Spleen (tissue), 11 donors: ENCODE results near the gene ULBP2. TPM values are rescaled to one million over a fixed set of nuclear protein-coding genes. Genes with fewer than 3 reads are reported as not detected.

ENCODE experiments used
- DNase-seq: peaks from one replicate; pipeline ENCODE4 v3.0.0-alpha.2; 2020
- H3K27ac ChIP-seq, 8 donors: fragments of 200-600 bp; sonication (generic) in 7 of 8; 1 replicate in 4 of 8; 2 replicates in 4 of 8; pipeline versions ENCODE4 v1.5.0 to v1.8.0; 2016 to 2021; ENCODE audit warnings: inconsistent platforms in 4 of 8, mild to moderate bottlenecking in 4 of 8, moderate library complexity in 1 of 8
- H3K27me3 ChIP-seq, 7 donors: fragments of 200-600 bp; sonication (generic) in 6 of 7; replicated peaks in 1 of 7; 1 replicate in 4 of 7; 2 replicates in 3 of 7; pipeline versions ENCODE4 v1.5.0 to v1.8.0; 2016 to 2021; ENCODE audit warnings: inconsistent platforms in 3 of 7, mild to moderate bottlenecking in 1 of 7
- H3K36me3 ChIP-seq, 6 donors: fragments of 200-600 bp; sonication (generic) in 5 of 6; 1 replicate in 4 of 6; 2 replicates in 2 of 6; pipeline versions ENCODE4 v1.5.0 to v1.8.0; 2016 to 2021; ENCODE audit warnings: inconsistent platforms in 2 of 6
- H3K4me1 ChIP-seq, 6 donors: fragments of 200-600 bp; sonication (generic) in 5 of 6; 1 replicate in 3 of 6; 2 replicates in 3 of 6; pipeline versions ENCODE4 v1.5.0 to v1.8.0; 2016 to 2021; ENCODE audit warnings: inconsistent platforms in 3 of 6
- H3K4me3 ChIP-seq, 8 donors: fragments of 200-600 bp; sonication (generic) in 7 of 8; 1 replicate in 4 of 8; 2 replicates in 4 of 8; pipeline versions ENCODE4 v1.5.0 to v1.8.0; 2016 to 2021; ENCODE audit warnings: inconsistent platforms in 4 of 8, mild to moderate bottlenecking in 4 of 8, moderate library complexity in 2 of 8
- H3K9me3 ChIP-seq, 8 donors: fragments of 200-600 bp; sonication (generic) in 7 of 8; 1 replicate in 4 of 8; 2 replicates in 4 of 8; pipeline versions ENCODE4 v1.5.0 to v1.8.0; 2016 to 2021; ENCODE audit warnings: inconsistent platforms in 4 of 8
- POLR2A ChIP-seq, 3 donors: fragments of 450-650 bp; IDR thresholded peaks; one replicate each; pipeline ENCODE4 v1.5.1; 2017; ENCODE audit warnings: antibody characterized with exemption in 3 of 3, mild to moderate bottlenecking in 1 of 3
- POLR2AphosphoS5 ChIP-seq, 3 donors: sonication (generic); formaldehyde crosslinking; IDR thresholded peaks; one replicate each; pipeline ENCODE4 v1.5.1; 2017; ENCODE audit warnings: antibody characterized with exemption in 3 of 3
- WGBS, 5 donors: extraction: QIAGEN DNeasy Blood & Tissue Kit in 3 of 5; methylation state at CpG; one replicate each; pipeline versions ENCODE4 v1.1.5 to v1.1.7; 2013 to 2018; 5-methylcytosine and 5-hydroxymethylcytosine counted together
- intact Hi-C: fragments of 100-400 bp; cut with DNase I; formaldehyde crosslinking; loops from one replicate; pipeline ENCODE4 v1.15.0; 2023; ENCODE audit warnings: low total_unique reads
- polyA plus RNA-seq, 3 donors: library from polyadenylated mRNA; stranded (reverse); fragments of 200-250 nt; gene quantifications; one replicate each; pipeline ENCODE4 v1.2.1, GENCODE V29; 2013
- total RNA-seq, 7 donors: library from RNA; depleted of rRNA in 3 of 7; stranded (reverse); fragments of >200 nt in 3 of 7; fragmentation: NEBNext Ultra II Directional in 4 of 7; extraction: Animal tissue kit (Norgen Biotek cat#: 25700) in 4 of 7; gene quantifications; one replicate each; pipeline versions ENCODE4 v1.1.0 to v1.2.1, GENCODE V29; 2016 to 2021
- TF ChIP-seq, protein P1 (sequence below), 11 experiments: fragments of 200-600 bp in 7 of 11; fragments of 450-650 bp in 4 of 11; sonication (generic) in 4 of 11; IDR thresholded peaks in 8 of 11; conservative IDR thresholded peaks in 3 of 11; 1 replicate in 7 of 11; 2 replicates in 4 of 11; pipeline versions ENCODE4 v1.4.0 to v1.8.0; 2016 to 2021; ENCODE audit warnings: antibody characterized with exemption in 11 of 11, inconsistent platforms in 4 of 11, mild to moderate bottlenecking in 1 of 11
- donor health status: healthy with polysubstance abuse.
- donor health status: DM: no; HTN: no; CAD: no; lungs with moderate emphysema.
- donor health status: DM: no; HTN: no; CAD: no.
- donor health status: Bipolar disorder and iron deficiency.
- donor health status: healthy.
- donor health status: DM: no; HTN: no; CAD: no.
- donor health status: DM: yes; HTN: yes; CAD: no.

The ULBP2 gene
- total and polyA plus RNA-seq, 10 donors, result 0.10 to 0.30 (median 0.20) TPM; not detected in 7

DNA sequence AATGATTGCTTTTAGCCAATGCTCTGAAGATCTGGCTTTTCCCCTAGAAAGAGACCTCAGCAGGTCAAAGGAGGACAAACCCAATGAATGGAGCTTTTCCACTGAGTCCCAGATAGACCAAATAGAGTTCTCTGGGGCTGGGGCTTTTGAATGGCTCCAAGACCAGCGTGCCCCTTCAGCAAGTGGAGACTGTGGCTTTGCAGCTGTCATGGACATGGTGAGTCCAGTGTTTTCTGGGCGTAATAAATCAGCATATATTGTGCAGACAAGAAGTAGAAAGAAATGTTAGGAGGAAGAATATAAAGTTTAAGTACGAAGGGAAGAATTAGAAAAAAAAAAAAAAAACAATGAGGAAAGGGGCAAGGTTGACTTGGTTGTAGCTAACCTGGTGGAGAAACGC lies 50.0 kb downstream of the ULBP2 start:
- H3K9me3 ChIP-seq, result peaks cover 0 to 25% (median 9%) of the 10 kb centered on the region in 8 donors
- WGBS, 5 donors, result 37 to 54% (median 47%) methylated on average over 4 of the region's 4 CpGs
- DNase-seq, result no peak
- H3K4me1 ChIP-seq, result peaks cover 15 to 27% (median 26%) of the 10 kb centered on the region in 6 donors
- TF ChIP-seq, protein P1, sequence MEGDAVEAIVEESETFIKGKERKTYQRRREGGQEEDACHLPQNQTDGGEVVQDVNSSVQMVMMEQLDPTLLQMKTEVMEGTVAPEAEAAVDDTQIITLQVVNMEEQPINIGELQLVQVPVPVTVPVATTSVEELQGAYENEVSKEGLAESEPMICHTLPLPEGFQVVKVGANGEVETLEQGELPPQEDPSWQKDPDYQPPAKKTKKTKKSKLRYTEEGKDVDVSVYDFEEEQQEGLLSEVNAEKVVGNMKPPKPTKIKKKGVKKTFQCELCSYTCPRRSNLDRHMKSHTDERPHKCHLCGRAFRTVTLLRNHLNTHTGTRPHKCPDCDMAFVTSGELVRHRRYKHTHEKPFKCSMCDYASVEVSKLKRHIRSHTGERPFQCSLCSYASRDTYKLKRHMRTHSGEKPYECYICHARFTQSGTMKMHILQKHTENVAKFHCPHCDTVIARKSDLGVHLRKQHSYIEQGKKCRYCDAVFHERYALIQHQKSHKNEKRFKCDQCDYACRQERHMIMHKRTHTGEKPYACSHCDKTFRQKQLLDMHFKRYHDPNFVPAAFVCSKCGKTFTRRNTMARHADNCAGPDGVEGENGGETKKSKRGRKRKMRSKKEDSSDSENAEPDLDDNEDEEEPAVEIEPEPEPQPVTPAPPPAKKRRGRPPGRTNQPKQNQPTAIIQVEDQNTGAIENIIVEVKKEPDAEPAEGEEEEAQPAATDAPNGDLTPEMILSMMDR (IDR thresholded peaks at IDR 0.05 in 8 of 11, conservative IDR thresholded peaks at IDR 0.05 in 3 of 11), result no peak
- TF ChIP-seq POLR2AphosphoS5 (IDR thresholded peaks at IDR 0.05), result no peak
- TF ChIP-seq POLR2A (IDR thresholded peaks at IDR 0.05), result no peak
- no peak overlapping the region for H3K4me3 ChIP-seq
- H3K27me3 ChIP-seq, result peaks cover 19 to 100% (median 91%) of the 10 kb centered on the region in 7 donors
- intact Hi-C loops, result no loop called here
- H3K27ac ChIP-seq, result no peak overlapping the region
- no peaks in the 10 kb centered on the region for H3K36me3 ChIP-seq

DNA sequence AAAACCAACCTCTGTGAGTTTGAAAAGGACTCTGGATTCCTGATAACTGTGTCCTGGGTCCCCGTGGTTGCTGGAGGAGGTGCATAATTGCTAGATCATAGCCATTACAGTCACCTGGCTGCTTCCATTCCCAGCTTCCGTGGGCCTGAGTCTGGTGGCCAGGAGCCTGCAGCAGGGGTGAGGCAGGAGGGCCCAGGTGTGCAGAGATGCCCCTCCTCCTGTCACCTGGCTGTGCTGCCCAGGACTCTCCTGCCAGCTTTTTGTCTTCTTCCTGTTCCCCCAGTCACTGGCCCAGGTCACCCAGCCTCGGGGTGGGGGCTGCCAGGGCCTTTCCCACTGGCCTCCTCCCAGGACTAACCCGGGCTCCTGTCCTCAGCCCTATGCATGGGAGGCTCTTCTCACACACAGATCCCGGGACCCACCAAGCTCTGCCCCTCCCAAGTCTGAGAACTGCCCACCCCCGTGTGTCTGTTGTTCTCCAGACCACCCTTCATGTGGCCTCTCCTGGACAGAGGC lies 53.5 kb downstream of the ULBP2 start:
- Histone ChIP-seq H3K4me3 (no peak overlapping the region), H3K36me3 (no peaks in the 10 kb centered on the region), H3K27ac (no peak overlapping the region), H3K9me3 (no peaks in the 10 kb centered on the region), H3K27me3 (peaks cover 8 to 87% (median 57%) of the 10 kb centered on the region in 7 donors), H3K4me1 (peaks cover 10 to 16% (median 14%) of the 10 kb centered on the region in 6 donors)
- no peak for DNase-seq
- intact Hi-C loops, result no loop called here
- TF ChIP-seq, protein P1 (IDR thresholded peaks at IDR 0.05 in 8 of 11, conservative IDR thresholded peaks at IDR 0.05 in 3 of 11), result no peak
- TF ChIP-seq POLR2A (IDR thresholded peaks at IDR 0.05), result no peak
- no peak for TF ChIP-seq POLR2AphosphoS5 (IDR thresholded peaks at IDR 0.05)
- WGBS, 5 donors, result 76 to 88% (median 79%) methylated on average over 6 of the region's 6 CpGs

DNA sequence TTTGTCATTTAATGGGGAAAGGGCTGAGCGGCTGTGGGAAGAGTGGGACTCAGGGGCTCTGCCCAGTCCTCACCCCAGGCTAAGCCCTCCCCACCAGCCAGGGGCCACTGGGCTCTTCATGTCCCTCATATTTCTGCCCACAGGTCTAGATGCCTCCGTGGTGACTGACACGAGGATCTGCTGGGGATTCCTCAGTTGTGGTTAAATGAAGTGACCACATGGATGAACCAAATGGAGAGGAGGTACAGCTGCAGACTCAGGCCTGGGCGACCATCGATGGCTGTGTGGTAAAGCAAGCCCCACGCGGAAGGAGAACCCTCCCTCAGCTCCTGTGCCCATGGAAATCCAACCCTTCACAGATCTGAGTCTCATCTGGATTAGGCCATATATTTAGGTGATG lies 54.2 kb downstream of the ULBP2 start:
- Histone ChIP-seq H3K27me3 (peaks cover 6 to 84% (median 50%) of the 10 kb centered on the region in 7 donors), H3K4me1 (peaks cover 5 to 9% (median 7%) of the 10 kb centered on the region in 6 donors), H3K9me3 (no peaks in the 10 kb centered on the region), H3K36me3 (no peaks in the 10 kb centered on the region), H3K4me3 (no peak overlapping the region), H3K27ac (no peak overlapping the region)
- WGBS, 5 donors, result 83 to 85% (median 85%) methylated on average over 7 of the region's 7 CpGs
- intact Hi-C loops, result no loop called here
- DNase-seq, result no peak
- no peak for TF ChIP-seq POLR2AphosphoS5 (IDR thresholded peaks at IDR 0.05)
- TF ChIP-seq POLR2A (IDR thresholded peaks at IDR 0.05), result no peak
- TF ChIP-seq, protein P1 (IDR thresholded peaks at IDR 0.05 in 8 of 11, conservative IDR thresholded peaks at IDR 0.05 in 3 of 11), result no peak

Other genes starting within 250 kb of the ULBP2 start
- gene LATS1, start 223.9 kb upstream of the ULBP2 start, total RNA-seq, result 10 to 100 TPM; 29.3 to 40.9 (median 33.8) TPM
- gene LATS1, start 223.9 kb upstream of the ULBP2 start, polyA plus RNA-seq, result 1 to 10 TPM; 5.0 to 7.4 (median 6.2) TPM
- 10 to 100 TPM; 31.0 to 49.1 (median 41.6) TPM for gene NUP43, start 195.5 kb upstream of the ULBP2 start, total RNA-seq
- gene NUP43, start 195.5 kb upstream of the ULBP2 start, polyA plus RNA-seq, result 10 to 100 TPM in 2 of 3 donors, 1 to 10 TPM in 1; 8.6 to 13.3 (median 10.5) TPM
- gene PCMT1, start 192.3 kb upstream of the ULBP2 start, total RNA-seq, result 10 to 100 TPM; 40.9 to 66.7 (median 53.4) TPM
- 10 to 100 TPM; 22.0 to 38.0 (median 33.0) TPM for gene PCMT1, start 192.3 kb upstream of the ULBP2 start, polyA plus RNA-seq
- 10 to 100 TPM in 3 of 7 donors, 1 to 10 TPM in 4; 5.3 to 15.0 (median 9.9) TPM for gene LRP11, start 77.7 kb upstream of the ULBP2 start, total RNA-seq
- 1 to 10 TPM in 2 of 3 donors, under 1 TPM in 1; 0.65 to 2.6 (median 2.0) TPM for gene LRP11, start 77.7 kb upstream of the ULBP2 start, polyA plus RNA-seq
- gene RAET1E, start 43.9 kb upstream of the ULBP2 start, total RNA-seq, result 1 to 10 TPM in 6 of 7 donors, under 1 TPM in 1; 0.94 to 3.4 (median 2.0) TPM
- under 1 TPM; 0.04 to 0.80 (median 0.23) TPM for gene RAET1E, start 43.9 kb upstream of the ULBP2 start, polyA plus RNA-seq
- 1 to 10 TPM in 1 of 7 donors, not detected in 6; 1.2 TPM for gene RAET1G, start 18.9 kb upstream of the ULBP2 start, total RNA-seq
- gene RAET1G, start 18.9 kb upstream of the ULBP2 start, polyA plus RNA-seq, result under 1 TPM in 1 of 3 donors, not detected in 2; 0.09 TPM
- under 1 TPM in 2 of 7 donors, not detected in 5; 0.23 to 0.34 TPM for gene ULBP1, start 21.9 kb downstream of the ULBP2 start, total RNA-seq
- gene ULBP1, start 21.9 kb downstream of the ULBP2 start, polyA plus RNA-seq, result under 1 TPM in 2 of 3 donors, not detected in 1; 0.03 to 0.08 TPM
- gene RAET1L, start 83.5 kb downstream of the ULBP2 start, total RNA-seq, result not detected
- not detected for gene RAET1L, start 83.5 kb downstream of the ULBP2 start, polyA plus RNA-seq
- 1 to 10 TPM in 3 of 7 donors, under 1 TPM in 3, not detected in 1; 0.80 to 2.2 (median 1.1) TPM for gene ULBP3, start 127.1 kb downstream of the ULBP2 start, total RNA-seq
- under 1 TPM; 0.15 to 0.52 (median 0.35) TPM for gene ULBP3, start 127.1 kb downstream of the ULBP2 start, polyA plus RNA-seq
- gene PPP1R14C, start 201.0 kb downstream of the ULBP2 start, total RNA-seq, result under 1 TPM in 4 of 7 donors, not detected in 3; 0.13 to 0.39 (median 0.25) TPM
- under 1 TPM in 2 of 3 donors, not detected in 1; 0.06 to 0.13 TPM for gene PPP1R14C, start 201.0 kb downstream of the ULBP2 start, polyA plus RNA-seq